Superior temporal gyrus (tissue), 1 donor: ENCODE data around the gene RFT1.

Source experiments
- DNase-seq: peaks from one replicate; pipeline ENCODE4 v3.0.0-alpha.2; 2016; ENCODE audit errors: extremely low spot score

The RFT1 gene

GRCh38 chr3:53092216-53092615 lies 38.0 kb downstream of the RFT1 start:
- DNase-seq: no peak

- DNase-seq: no peak
Measured at GRCh38 chr3:53091011-53091410, 39.2 kb downstream of the RFT1 start.

GRCh38 chr3:53089511-53089910 lies 40.7 kb downstream of the RFT1 start:
- no peak for DNase-seq

GRCh38 chr3:53085476-53085875 lies 44.8 kb downstream of the RFT1 start:
- no peak for DNase-seq

GRCh38 chr3:53084310-53085001 lies 45.8 kb downstream of the RFT1 start:
- no peak for DNase-seq

- DNase-seq: no peak
Measured at GRCh38 chr3:53083949-53084309, 46.3 kb downstream of the RFT1 start.

GRCh38 chr3:53083521-53083920 lies 46.7 kb downstream of the RFT1 start:
- no peak for DNase-seq

GRCh38 chr3:53082736-53083135 lies 47.5 kb downstream of the RFT1 start:
- no peak for DNase-seq

- DNase-seq: no peak
Measured at GRCh38 chr3:53081318-53081717, 48.9 kb downstream of the RFT1 start.

GRCh38 chr3:53080612-53081205 lies 49.5 kb downstream of the RFT1 start:
- DNase-seq: no peak

- no peak for DNase-seq
Measured at GRCh38 chr3:53079791-53080555, 50.3 kb downstream of the RFT1 start.

- DNase-seq: no peak
Measured at GRCh38 chr3:53079147-53079546, 51.1 kb downstream of the RFT1 start.

- no peak for DNase-seq
Measured at GRCh38 chr3:53078656-53079055, 51.6 kb downstream of the RFT1 start.

- DNase-seq: no peak
Measured at GRCh38 chr3:53077476-53078220, 52.6 kb downstream of the RFT1 start.

- no peak for DNase-seq
Measured at GRCh38 chr3:53075743-53076140, 54.5 kb downstream of the RFT1 start.

GRCh38 chr3:53074761-53075742 lies 55.2 kb downstream of the RFT1 start:
- no peak for DNase-seq

GRCh38 chr3:53074366-53074696 lies 55.9 kb downstream of the RFT1 start:
- no peak for DNase-seq

GRCh38 chr3:53073553-53074365 lies 56.5 kb downstream of the RFT1 start:
- no peak for DNase-seq

- DNase-seq: peak; percentile 80
Measured at GRCh38 chr3:53072653-53073552, 57.3 kb downstream of the RFT1 start.
